ENCODE results near the gene OXCT1.

DNA sequence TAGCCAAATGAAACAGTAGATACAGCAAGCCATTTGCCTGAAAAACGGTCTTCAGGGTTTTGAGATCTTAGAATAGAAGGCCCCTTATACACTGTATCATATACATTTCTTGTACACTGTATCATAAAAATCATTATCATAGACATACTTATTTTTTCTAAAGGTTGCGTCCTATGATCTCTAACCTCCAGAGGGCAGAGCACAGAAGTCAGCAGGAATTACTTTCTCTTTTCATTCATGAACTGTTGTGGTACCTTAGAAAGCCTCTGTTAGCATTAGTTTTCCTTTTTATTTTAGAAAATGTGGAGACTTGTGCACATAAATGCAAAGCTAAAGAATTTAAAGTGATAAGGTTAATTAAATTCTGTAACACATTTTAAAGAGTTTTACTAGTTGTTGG, 115.4 kb downstream of the OXCT1 start:
- no peak for TF ChIP-seq POLR2A (IDR thresholded peaks at IDR 0.05; ENCODE audit: low read depth, low read length)
- no peak for TF ChIP-seq POLR2AphosphoS5 (IDR thresholded peaks at IDR 0.05; ENCODE audit: low read depth, low read length)
- TF ChIP-seq POU2F2 (IDR thresholded peaks at IDR 0.05; ENCODE audit: low read depth, low read length), result no peak
